ENCODE data around the gene CD3E. TPM values are rescaled to one million over a fixed set of nuclear protein-coding genes. Genes with fewer than 3 reads are reported as not detected.
A peak's percentile ranks its signal among the peaks of the same experiment; 100 is the strongest.

CD3E gene
- total and polyA plus RNA-seq, 9 of the 15 experiments (the other 6 are each of a cell fraction or from before 2014, with no cell fraction given) = 0.07 to 0.62 (median 0.19) TPM; not detected in 5

DNA sequence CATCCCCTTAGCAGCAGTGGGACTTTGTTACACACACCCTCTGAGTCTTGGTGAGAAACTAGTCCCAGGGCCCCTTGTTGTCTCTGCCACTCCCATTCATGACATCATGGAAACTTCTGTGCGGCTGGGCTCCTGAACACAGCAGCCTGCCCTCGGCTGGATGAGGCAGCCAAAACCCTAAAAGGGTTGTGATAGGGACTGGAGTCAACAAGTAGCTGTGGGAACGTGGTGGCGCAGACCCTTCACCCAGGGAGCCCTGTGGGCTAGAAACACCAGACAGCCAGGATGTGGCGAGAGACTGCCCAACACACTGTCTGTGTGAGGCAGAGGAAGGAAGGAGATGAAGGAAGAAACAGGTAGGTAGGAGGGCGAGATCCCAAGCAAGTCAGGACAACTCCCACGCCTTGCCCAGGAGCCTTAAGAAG is 34.1 kb downstream of the CD3E start:
- Histone ChIP-seq H4K20me1 (replicated peaks; ENCODE audit: control insufficient read depth, insufficient read depth, low read length) (no peaks in the 10 kb centered on the region), H3K9ac (ENCODE audit: insufficient read depth in 1 of 2, low read depth in 2 of 2, low read length in 2 of 2) (peak overlapping the region; percentile 2 to 18; a peak in 2 of 4 replicates), H3K27me3 (ENCODE audit: control insufficient read depth in 2 of 2, insufficient read depth in 2 of 2, low read length in 2 of 2) (no peaks in the 10 kb centered on the region), H3K9me1 (ENCODE audit: control insufficient read depth, insufficient read depth, low read length) (no peaks in the 10 kb centered on the region), H3K4me2 (ENCODE audit: insufficient read depth, low read length) (peak overlapping the region; percentile 61), H2AFZ (ENCODE audit: low read depth, low read length) (peak overlapping the region; percentile 64), H3K4me1 (replicated peaks in 1 of 2; ENCODE audit: control insufficient read depth in 2 of 2, insufficient read depth in 2 of 2, low read length in 2 of 2) (peaks cover 12 to 43% of the 10 kb centered on the region in 2 experiments), H3K9me3 (replicated peaks; ENCODE audit: control insufficient read depth, insufficient read depth, low read depth, low read length) (no peaks in the 10 kb centered on the region), H3K4me3 (no peak overlapping the region), H3K79me2 (ENCODE audit: control insufficient read depth, insufficient read depth, low read length) (peaks cover 8% of the 10 kb centered on the region; the same call in 2 of the 3 replicates), H3K36me3 (ENCODE audit: control insufficient read depth, insufficient read depth, low read length) (no peaks in the 10 kb centered on the region), H3K27ac (ENCODE audit: extremely low read depth, low read depth, low read length) (peak overlapping the region; percentile 10; the same call in 1 of the 3 replicates)
- peak; percentile 66 to 74 (median 68) for DNase-seq (ENCODE audit: extremely low read depth in 1 of 4, low spot score in 3 of 4)
- ChIA-PET POLR2A (interaction anchor here (0.9 kb wide), 1 partner anchor 25 kb away, joined by 3 read pairs; no protein-coding TSS in a partner anchor), CTCF (ENCODE audit: low intra/inter-chr PET ratio) (no interaction called here)
- in situ Hi-C loops (cut with MboI) (no loop called here), intact Hi-C loops (cut with micrococcal nuclease) (no loop called here)
- ATAC-seq = peak; percentile 78
- 37% methylated on average over 7 of the region's 7 CpGs for WGBS (ENCODE audit: insufficient coverage, low coverage, missing lambda C conversion rate)
- no TSS peak for BruUV-seq (replicated peaks)
- peak; percentile 44 for FAIRE-seq
- TF ChIP-seq, protein P1, sequence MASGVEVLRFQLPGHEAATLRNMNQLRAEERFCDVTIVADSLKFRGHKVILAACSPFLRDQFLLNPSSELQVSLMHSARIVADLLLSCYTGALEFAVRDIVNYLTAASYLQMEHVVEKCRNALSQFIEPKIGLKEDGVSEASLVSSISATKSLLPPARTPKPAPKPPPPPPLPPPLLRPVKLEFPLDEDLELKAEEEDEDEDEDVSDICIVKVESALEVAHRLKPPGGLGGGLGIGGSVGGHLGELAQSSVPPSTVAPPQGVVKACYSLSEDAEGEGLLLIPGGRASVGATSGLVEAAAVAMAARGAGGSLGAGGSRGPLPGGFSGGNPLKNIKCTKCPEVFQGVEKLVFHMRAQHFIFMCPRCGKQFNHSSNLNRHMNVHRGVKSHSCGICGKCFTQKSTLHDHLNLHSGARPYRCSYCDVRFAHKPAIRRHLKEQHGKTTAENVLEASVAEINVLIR (CRISPR knock-in tag; IDR thresholded peaks at IDR 0.05) = peak; percentile 57; the same call in 1 of the 2 replicates
- TF ChIP-seq POU5F1 (IDR thresholded peaks at IDR 0.05; ENCODE audit: borderline replicate concordance, low read depth, low read length, partially characterized antibody) (no peak), SPI1 (IDR thresholded peaks at IDR 0.05; ENCODE audit: borderline replicate concordance, low read depth, low read length) (no peak), ERF (CRISPR knock-in tag; IDR thresholded peaks at IDR 0.05) (0 out of 2 replicates have a peak, but pooled peaks have one; percentile 62), JUND (IDR thresholded peaks at IDR 0.05; ENCODE audit: borderline replicate concordance, low read depth, low read length) (peak; percentile 62), JUND (tag; IDR thresholded peaks at IDR 0.05; ENCODE audit: borderline replicate concordance, low read depth, low read length) (peak; percentile 72; the same call in 2 of the 3 replicates), ZNF436 (CRISPR knock-in tag; IDR thresholded peaks at IDR 0.05) (no peak), ZBTB17 (CRISPR knock-in tag; IDR thresholded peaks at IDR 0.05) (0 out of 2 replicates have a peak, but pooled peaks have one; percentile 61), SMAD4 (CRISPR knock-in tag; conservative IDR thresholded peaks at IDR 0.05) (peak; percentile 30; the same call in 1 of the 2 replicates), NRF1 (conservative IDR thresholded peaks at IDR 0.05 in 1 of 2, IDR thresholded peaks at IDR 0.05 in 1 of 2) (peak in 1 of 2 experiments; percentile 42; a peak in 1 of 4 replicates), HEY1 (CRISPR knock-in tag; IDR thresholded peaks at IDR 0.05; ENCODE audit: borderline replicate concordance) (no peak), FOXJ3 (CRISPR knock-in tag; IDR thresholded peaks at IDR 0.05) (no peak), ZNF57 (CRISPR knock-in tag; IDR thresholded peaks at IDR 0.05) (no peak), NFATC3 (IDR thresholded peaks at IDR 0.05) (peak; percentile 94), L3MBTL2 (IDR thresholded peaks at IDR 0.05) (0 out of 2 replicates have a peak, but pooled peaks have one; percentile 13)
- TF ChIP-seq, protein P2, sequence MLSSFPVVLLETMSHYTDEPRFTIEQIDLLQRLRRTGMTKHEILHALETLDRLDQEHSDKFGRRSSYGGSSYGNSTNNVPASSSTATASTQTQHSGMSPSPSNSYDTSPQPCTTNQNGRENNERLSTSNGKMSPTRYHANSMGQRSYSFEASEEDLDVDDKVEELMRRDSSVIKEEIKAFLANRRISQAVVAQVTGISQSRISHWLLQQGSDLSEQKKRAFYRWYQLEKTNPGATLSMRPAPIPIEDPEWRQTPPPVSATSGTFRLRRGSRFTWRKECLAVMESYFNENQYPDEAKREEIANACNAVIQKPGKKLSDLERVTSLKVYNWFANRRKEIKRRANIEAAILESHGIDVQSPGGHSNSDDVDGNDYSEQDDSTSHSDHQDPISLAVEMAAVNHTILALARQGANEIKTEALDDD (IDR thresholded peaks at IDR 0.05) = peak; percentile 52; the same call in 1 of the 2 replicates
- TF ChIP-seq, protein P3, sequence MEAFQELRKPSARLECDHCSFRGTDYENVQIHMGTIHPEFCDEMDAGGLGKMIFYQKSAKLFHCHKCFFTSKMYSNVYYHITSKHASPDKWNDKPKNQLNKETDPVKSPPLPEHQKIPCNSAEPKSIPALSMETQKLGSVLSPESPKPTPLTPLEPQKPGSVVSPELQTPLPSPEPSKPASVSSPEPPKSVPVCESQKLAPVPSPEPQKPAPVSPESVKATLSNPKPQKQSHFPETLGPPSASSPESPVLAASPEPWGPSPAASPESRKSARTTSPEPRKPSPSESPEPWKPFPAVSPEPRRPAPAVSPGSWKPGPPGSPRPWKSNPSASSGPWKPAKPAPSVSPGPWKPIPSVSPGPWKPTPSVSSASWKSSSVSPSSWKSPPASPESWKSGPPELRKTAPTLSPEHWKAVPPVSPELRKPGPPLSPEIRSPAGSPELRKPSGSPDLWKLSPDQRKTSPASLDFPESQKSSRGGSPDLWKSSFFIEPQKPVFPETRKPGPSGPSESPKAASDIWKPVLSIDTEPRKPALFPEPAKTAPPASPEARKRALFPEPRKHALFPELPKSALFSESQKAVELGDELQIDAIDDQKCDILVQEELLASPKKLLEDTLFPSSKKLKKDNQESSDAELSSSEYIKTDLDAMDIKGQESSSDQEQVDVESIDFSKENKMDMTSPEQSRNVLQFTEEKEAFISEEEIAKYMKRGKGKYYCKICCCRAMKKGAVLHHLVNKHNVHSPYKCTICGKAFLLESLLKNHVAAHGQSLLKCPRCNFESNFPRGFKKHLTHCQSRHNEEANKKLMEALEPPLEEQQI (IDR thresholded peaks at IDR 0.05) = no peak
- TF ChIP-seq, protein P4, sequence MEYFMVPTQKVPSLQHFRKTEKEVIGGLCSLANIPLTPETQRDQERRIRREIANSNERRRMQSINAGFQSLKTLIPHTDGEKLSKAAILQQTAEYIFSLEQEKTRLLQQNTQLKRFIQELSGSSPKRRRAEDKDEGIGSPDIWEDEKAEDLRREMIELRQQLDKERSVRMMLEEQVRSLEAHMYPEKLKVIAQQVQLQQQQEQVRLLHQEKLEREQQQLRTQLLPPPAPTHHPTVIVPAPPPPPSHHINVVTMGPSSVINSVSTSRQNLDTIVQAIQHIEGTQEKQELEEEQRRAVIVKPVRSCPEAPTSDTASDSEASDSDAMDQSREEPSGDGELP (CRISPR knock-in tag; IDR thresholded peaks at IDR 0.05; ENCODE audit: borderline replicate concordance) = peak; percentile 18; the same call in 1 of the 2 replicates

All from K562 (cell line).